ENCODE results near the gene LMNTD1.

LMNTD1 gene

DNA sequence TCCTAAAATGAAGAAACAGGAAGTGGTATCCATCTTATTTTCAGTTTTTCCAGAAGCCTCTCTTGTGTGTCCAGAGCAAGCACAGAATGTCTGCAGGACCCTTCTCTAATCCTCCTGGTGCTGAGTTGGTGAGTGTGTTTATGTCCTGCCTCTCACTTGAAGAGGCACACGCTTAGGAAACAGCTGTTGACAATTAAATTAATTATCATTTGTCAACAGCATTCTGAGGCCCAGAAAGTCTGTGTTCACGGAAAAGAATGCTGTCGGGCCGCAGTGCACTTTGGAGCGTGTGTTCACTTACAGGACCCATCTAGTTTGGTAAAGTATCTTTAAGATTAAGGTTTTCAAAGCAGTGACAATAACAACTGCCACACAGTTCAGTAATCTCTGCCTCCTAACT lies 70.5 kb downstream of the LMNTD1 start:
- Histone ChIP-seq H3K27me3 (replicated peaks) (no peaks in the 10 kb centered on the region), H3K36me3 (replicated peaks) (no peaks in the 10 kb centered on the region), H3K4me3 (ENCODE audit: low read depth, low read length) (no peak overlapping the region), H3K27ac (no peak overlapping the region)
- no peak for DNase-seq
- TF ChIP-seq, protein P1, sequence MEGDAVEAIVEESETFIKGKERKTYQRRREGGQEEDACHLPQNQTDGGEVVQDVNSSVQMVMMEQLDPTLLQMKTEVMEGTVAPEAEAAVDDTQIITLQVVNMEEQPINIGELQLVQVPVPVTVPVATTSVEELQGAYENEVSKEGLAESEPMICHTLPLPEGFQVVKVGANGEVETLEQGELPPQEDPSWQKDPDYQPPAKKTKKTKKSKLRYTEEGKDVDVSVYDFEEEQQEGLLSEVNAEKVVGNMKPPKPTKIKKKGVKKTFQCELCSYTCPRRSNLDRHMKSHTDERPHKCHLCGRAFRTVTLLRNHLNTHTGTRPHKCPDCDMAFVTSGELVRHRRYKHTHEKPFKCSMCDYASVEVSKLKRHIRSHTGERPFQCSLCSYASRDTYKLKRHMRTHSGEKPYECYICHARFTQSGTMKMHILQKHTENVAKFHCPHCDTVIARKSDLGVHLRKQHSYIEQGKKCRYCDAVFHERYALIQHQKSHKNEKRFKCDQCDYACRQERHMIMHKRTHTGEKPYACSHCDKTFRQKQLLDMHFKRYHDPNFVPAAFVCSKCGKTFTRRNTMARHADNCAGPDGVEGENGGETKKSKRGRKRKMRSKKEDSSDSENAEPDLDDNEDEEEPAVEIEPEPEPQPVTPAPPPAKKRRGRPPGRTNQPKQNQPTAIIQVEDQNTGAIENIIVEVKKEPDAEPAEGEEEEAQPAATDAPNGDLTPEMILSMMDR (IDR thresholded peaks at IDR 0.05; ENCODE audit: low read depth, low read length, missing control alignments) = no peak
- in situ Hi-C loops (cut with HindIII; ENCODE audit: low pct_ligation_motif_present, low sequenced_read_pairs) = no loop called here

GRCh38 chr12:25480145-25480544 lies 72.9 kb downstream of the LMNTD1 start:
- H3K4me3 ChIP-seq (ENCODE audit: low read depth, low read length) = no peak overlapping the region
- in situ Hi-C loops (cut with HindIII; ENCODE audit: low pct_ligation_motif_present, low sequenced_read_pairs) = no loop called here
- no peaks in the 10 kb centered on the region for H3K36me3 ChIP-seq (replicated peaks)
- H3K27ac ChIP-seq = no peak overlapping the region
- H3K27me3 ChIP-seq (replicated peaks) = no peaks in the 10 kb centered on the region
- TF ChIP-seq, protein P1 (IDR thresholded peaks at IDR 0.05; ENCODE audit: low read depth, low read length, missing control alignments) = no peak
- no peak for DNase-seq

DNA sequence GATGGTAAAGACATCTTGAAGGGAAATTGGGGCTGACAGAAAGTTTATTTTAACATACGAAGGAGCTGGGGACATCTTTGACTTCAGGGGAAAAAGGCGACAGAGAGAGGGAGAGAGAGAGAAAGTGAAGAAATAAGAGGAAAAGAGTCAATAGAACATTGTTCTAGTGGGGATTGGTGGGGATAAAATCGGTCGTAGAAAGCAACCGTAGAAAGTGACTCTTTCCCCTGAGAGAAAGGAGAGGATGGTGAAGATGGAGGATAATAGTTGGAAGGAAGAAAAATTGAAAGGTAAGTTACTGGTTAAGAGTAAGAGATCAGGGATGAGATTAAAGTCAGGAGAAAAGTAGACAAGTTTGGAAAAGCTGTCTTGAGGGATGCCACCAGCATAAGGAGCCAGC lies 75.9 kb downstream of the LMNTD1 start:
- no peak overlapping the region for H3K4me3 ChIP-seq (ENCODE audit: low read depth, low read length)
- TF ChIP-seq, protein P1 (IDR thresholded peaks at IDR 0.05; ENCODE audit: low read depth, low read length, missing control alignments) = no peak
- H3K27ac ChIP-seq = no peak overlapping the region
- DNase-seq = no peak
- no peaks in the 10 kb centered on the region for H3K27me3 ChIP-seq (replicated peaks)
- in situ Hi-C loops (cut with HindIII; ENCODE audit: low pct_ligation_motif_present, low sequenced_read_pairs) = no loop called here
- H3K36me3 ChIP-seq (replicated peaks) = no peaks in the 10 kb centered on the region

DNA sequence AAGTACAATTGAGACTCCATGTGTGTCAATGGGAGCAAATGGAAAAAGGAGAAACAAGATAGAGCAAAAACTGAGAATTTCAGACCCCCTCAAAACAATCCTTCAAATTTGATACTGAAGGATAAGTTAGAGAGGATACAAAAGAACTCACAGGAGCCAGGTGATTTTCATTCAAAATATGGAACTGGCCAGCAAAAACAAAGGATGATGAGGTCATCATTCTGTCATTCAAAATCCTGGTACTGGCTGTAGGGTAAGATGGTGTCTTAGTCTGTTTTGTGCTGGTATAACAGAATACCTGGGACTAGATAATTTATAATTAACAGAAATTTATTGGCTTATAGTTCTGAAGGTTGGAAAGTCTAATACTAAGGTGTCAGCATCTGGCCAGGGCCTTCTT lies 80.6 kb downstream of the LMNTD1 start:
- H3K36me3 ChIP-seq (replicated peaks) = no peaks in the 10 kb centered on the region
- TF ChIP-seq, protein P1 (IDR thresholded peaks at IDR 0.05; ENCODE audit: low read depth, low read length, missing control alignments) = no peak
- no peak for DNase-seq
- no peaks in the 10 kb centered on the region for H3K27me3 ChIP-seq (replicated peaks)
- H3K4me3 ChIP-seq (ENCODE audit: low read depth, low read length) = no peak overlapping the region
- H3K27ac ChIP-seq = no peak overlapping the region
- in situ Hi-C loops (cut with HindIII; ENCODE audit: low pct_ligation_motif_present, low sequenced_read_pairs) = no loop called here

DNA sequence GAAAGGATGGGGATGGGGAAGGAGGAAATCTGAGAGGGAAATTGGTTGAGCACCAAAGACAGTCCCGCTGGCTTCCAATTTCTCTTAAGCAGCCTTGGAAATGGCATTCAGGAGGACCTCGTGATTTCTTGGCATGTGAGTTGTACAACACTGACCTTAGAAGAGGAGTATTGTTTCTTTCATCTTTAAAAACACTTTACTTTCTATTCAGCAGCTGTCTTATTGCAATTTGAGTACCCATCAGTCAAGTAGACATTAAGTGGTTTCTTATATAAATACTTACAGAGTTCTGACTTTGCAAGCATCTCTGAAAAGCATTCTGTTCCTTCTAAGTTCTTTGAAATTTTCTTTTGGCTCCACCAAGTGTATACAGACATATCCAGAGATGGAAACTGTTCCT lies 83.2 kb downstream of the LMNTD1 start:
- Histone ChIP-seq H3K4me3 (ENCODE audit: low read depth, low read length) (no peak overlapping the region), H3K36me3 (replicated peaks) (no peaks in the 10 kb centered on the region), H3K27me3 (replicated peaks) (no peaks in the 10 kb centered on the region), H3K27ac (no peak overlapping the region)
- DNase-seq = no peak
- TF ChIP-seq, protein P1 (IDR thresholded peaks at IDR 0.05; ENCODE audit: low read depth, low read length, missing control alignments) = no peak
- in situ Hi-C loops (cut with HindIII; ENCODE audit: low pct_ligation_motif_present, low sequenced_read_pairs) = no loop called here

GRCh38 chr12:25469368-25469767 lies 83.7 kb downstream of the LMNTD1 start:
- TF ChIP-seq, protein P1 (IDR thresholded peaks at IDR 0.05; ENCODE audit: low read depth, low read length, missing control alignments) = no peak
- H3K27me3 ChIP-seq (replicated peaks) = no peaks in the 10 kb centered on the region
- in situ Hi-C loops (cut with HindIII; ENCODE audit: low pct_ligation_motif_present, low sequenced_read_pairs) = no loop called here
- H3K4me3 ChIP-seq (ENCODE audit: low read depth, low read length) = no peak overlapping the region
- no peak overlapping the region for H3K27ac ChIP-seq
- no peak for DNase-seq
- no peaks in the 10 kb centered on the region for H3K36me3 ChIP-seq (replicated peaks)

Measured in brain microvascular endothelial cell (primary cell).